Stimulated activated CD8-positive, alpha-beta memory T cell treated with anti-CD3 and anti-CD28 coated beads, Interleukin-4, amount 100 ng/mL, for 1 hour (primary cell): Measurements from ENCODE around the gene MVK.

ENCODE experiments used
- DNase-seq, 2 donors: peaks; one replicate each; pipeline ENCODE4 v3.0.0-alpha.2; 2020; ENCODE audit warnings: low read depth in 2 of 2, low spot score in 1 of 2

The MVK gene

GRCh38 chr12:109563291-109564284 lies 10.0 kb upstream of the MVK start:
- DNase-seq: no peak

- DNase-seq: no peak
Observed at GRCh38 chr12:109566424-109566823, 7.2 kb upstream of the MVK start.

GRCh38 chr12:109567296-109567695 lies 6.3 kb upstream of the MVK start:
- no peak for DNase-seq

GRCh38 chr12:109567967-109568366 lies 5.6 kb upstream of the MVK start:
- no peak for DNase-seq

GRCh38 chr12:109568486-109568885 lies 5.1 kb upstream of the MVK start:
- DNase-seq: no peak

GRCh38 chr12:109571773-109572505 lies 1.7 kb upstream of the MVK start:
- DNase-seq: no peak

- no peak for DNase-seq
Observed at GRCh38 chr12:109572506-109572845, 1.1 kb upstream of the MVK start.

- no peak for DNase-seq
Observed at GRCh38 chr12:109573914-109574244, 285 bp downstream of the MVK start.

- no peak for DNase-seq
Observed at GRCh38 chr12:109575683-109576082, 2.1 kb downstream of the MVK start.

- DNase-seq: no peak
Observed at GRCh38 chr12:109577311-109577710, 3.7 kb downstream of the MVK start.

GRCh38 chr12:109578330-109578927 lies 4.8 kb downstream of the MVK start:
- no peak for DNase-seq

GRCh38 chr12:109579639-109580038 lies 6.0 kb downstream of the MVK start:
- DNase-seq: no peak

GRCh38 chr12:109580272-109580671 lies 6.7 kb downstream of the MVK start:
- DNase-seq: no peak

- DNase-seq: no peak
Observed at GRCh38 chr12:109580684-109581333, 7.2 kb downstream of the MVK start.

- no peak for DNase-seq
Observed at GRCh38 chr12:109581334-109581691, 7.7 kb downstream of the MVK start.

GRCh38 chr12:109581856-109582255 lies 8.3 kb downstream of the MVK start:
- DNase-seq: no peak

- DNase-seq: no peak
Observed at GRCh38 chr12:109582636-109583035, 9.0 kb downstream of the MVK start.

- no peak for DNase-seq
Observed at GRCh38 chr12:109583733-109584132, 10.1 kb downstream of the MVK start.

- no peak for DNase-seq
Observed at GRCh38 chr12:109586385-109587296, 13.0 kb downstream of the MVK start.

- no peak for DNase-seq
Observed at GRCh38 chr12:109587921-109588320, 14.3 kb downstream of the MVK start.
